K562 (cell line): ENCODE data around the gene SDE2. TPM values are rescaled to one million over a fixed set of nuclear protein-coding genes. Genes with fewer than 3 reads are reported as not detected.

Source experiments
- ARID3A ChIP-seq: IDR thresholded peaks from 2 replicates; pipeline ENCODE4 v1.6.1; 2012; ENCODE audit warnings: low read depth, low read length, improper control_type of control experiment, borderline replicate concordance
- CREBBP ChIP-seq: IDR thresholded peaks from one replicate; pipeline ENCODE4 v1.6.1; 2012; ENCODE audit warnings: low read depth, mild to moderate bottlenecking, control low read depth, inconsistent platforms, low read length
- CXXC5 ChIP-seq: fragments of 250-450 bp; sonication (Bioruptor Pico); IDR thresholded peaks from 2 replicates; pipeline ENCODE4 v1.8.0; 2022; ENCODE audit warnings: inconsistent platforms, mild to moderate bottlenecking, moderate library complexity
- GATA2 ChIP-seq: sonication (generic); formaldehyde crosslinking; IDR thresholded peaks from 2 replicates; pipeline ENCODE4 v1.4.0; 2020; ENCODE audit warnings: mild to moderate bottlenecking, missing genetic modification reagents
- HDAC3 ChIP-seq: fragments of 450-650 bp; IDR thresholded peaks from 2 replicates; pipeline ENCODE4 v1.6.1; 2018; ENCODE audit warnings: borderline replicate concordance, mild to moderate bottlenecking, moderate library complexity; ENCODE audit not compliant: partially characterized antibody
- KLF13 ChIP-seq: fragments of 450-650 bp; IDR thresholded peaks from 2 replicates; pipeline ENCODE4 v1.6.1; 2016; ENCODE audit warnings: missing genetic modification characterization, low read depth, mild to moderate bottlenecking, missing compliant biosample characterization, moderate library complexity, borderline replicate concordance
- POLR3G ChIP-seq: IDR thresholded peaks from 2 replicates; pipeline ENCODE4 v1.6.1; 2011; ENCODE audit not compliant: insufficient read length, insufficient replicate concordance; ENCODE audit errors: extremely low read depth
- RHOXF2B ChIP-seq: fragments of 250-450 bp; sonication (Bioruptor Pico); conservative IDR thresholded peaks from 2 replicates; pipeline ENCODE4 v1.5.1; 2021
- SAP30 ChIP-seq: fragments of 200-600 bp; sonication (generic); IDR thresholded peaks from 2 replicates; pipeline ENCODE4 v1.6.1; 2012; ENCODE audit warnings: borderline replicate concordance, low read depth, mild to moderate bottlenecking, moderate library complexity, low read length, control low read depth, inconsistent platforms; ENCODE audit not compliant: insufficient read depth, poor library complexity, severe bottlenecking
- STAG1 ChIP-seq: sonication (generic); formaldehyde crosslinking; IDR thresholded peaks from 2 replicates; pipeline ENCODE4 v1.5.0; 2020; ENCODE audit warnings: missing genetic modification reagents, borderline replicate concordance
- STAT6 ChIP-seq: sonication (generic); formaldehyde crosslinking; IDR thresholded peaks from 2 replicates; pipeline ENCODE4 v1.8.1; 2023; ENCODE audit warnings: mild to moderate bottlenecking, missing genetic modification reagents
- ZBTB8A ChIP-seq: fragments of 450-650 bp; IDR thresholded peaks from 2 replicates; pipeline ENCODE4 v1.6.1; 2018; ENCODE audit warnings: mild to moderate bottlenecking, moderate library complexity; ENCODE audit not compliant: partially characterized antibody
- polyA plus RNA-seq, 8 experiments: library from polyadenylated mRNA; depleted of rRNA in 4 of 8; stranded (reverse) in 5 of 8; unstranded in 3 of 8; fragments of >200 nt; fragmentation: Nextera tagmentation in 2 of 8; fragmentation: Illumina TruSeq in 1 of 8; extraction: Ambion mirVana in 2 of 8; extraction: Trizol in 1 of 8; gene quantifications; 2 replicates each; pipeline versions ENCODE4 v1.2.1 to v1.2.3, GENCODE V29; 2011 to 2014; ENCODE audit warnings: inconsistent platforms in 1 of 8, missing spikeins in 1 of 8
- total RNA-seq, 7 experiments: library from RNA; depleted of rRNA in 6 of 7; stranded (reverse); fragments of >200 nt in 6 of 7; fragmentation: Illumina TruSeq in 2 of 7; extraction: Trizol in 2 of 7; gene quantifications; 2 replicates each; pipeline versions ENCODE4 v1.2.1 to v1.2.3, GENCODE V29; 2011 to 2021; ENCODE audit warnings: low replicate concordance in 1 of 7

The SDE2 gene
- total and polyA plus RNA-seq, 9 of the 15 experiments (the other 6 are each of a cell fraction or from before 2014, with no cell fraction given): 14.3 to 62.3 (median 46.0) TPM

GRCh38 chr1:225995919-225996864, 3.0 kb downstream of the SDE2 start (continued):
- TF ChIP-seq POLR3G (no peak), CREBBP (no peak), HDAC3 (no peak), RHOXF2B (CRISPR knock-in tag) (no peak), ARID3A (peak; percentile 66; the same call in 1 of the 2 replicates), KLF13 (no peak), STAG1 (CRISPR knock-in tag) (no peak), CXXC5 (CRISPR knock-in tag) (no peak), ZBTB8A (no peak), STAT6 (CRISPR knock-in tag) (no peak), GATA2 (0 out of 2 replicates have a peak, but pooled peaks have one; percentile 38), SAP30 (no peak)
